Epithelial cell of esophagus (primary cell): ENCODE results near the gene AGTRAP.
A peak's percentile ranks its signal among the peaks of the same experiment; 100 is the strongest.

Experiments used
- DNase-seq: peaks from one replicate; pipeline ENCODE4 v3.0.0; 2010; ENCODE audit warnings: low read depth
- H3K4me3 ChIP-seq: 2 replicates; pipeline ENCODE4 v1.5.1; 2011; ENCODE audit warnings: mild to moderate bottlenecking, low read length, control low read depth
- TF ChIP-seq, protein P1 (sequence below): IDR thresholded peaks from 2 replicates; pipeline ENCODE4 v1.5.1; 2011; ENCODE audit warnings: low read depth, mild to moderate bottlenecking, low read length, control low read depth, inconsistent platforms; ENCODE audit not compliant: insufficient read depth; ENCODE audit errors: missing control alignments

The AGTRAP gene

GRCh38 chr1:11725616-11726015, 10.3 kb upstream of the AGTRAP start:
- DNase-seq: no peak
- TF ChIP-seq, protein P1, sequence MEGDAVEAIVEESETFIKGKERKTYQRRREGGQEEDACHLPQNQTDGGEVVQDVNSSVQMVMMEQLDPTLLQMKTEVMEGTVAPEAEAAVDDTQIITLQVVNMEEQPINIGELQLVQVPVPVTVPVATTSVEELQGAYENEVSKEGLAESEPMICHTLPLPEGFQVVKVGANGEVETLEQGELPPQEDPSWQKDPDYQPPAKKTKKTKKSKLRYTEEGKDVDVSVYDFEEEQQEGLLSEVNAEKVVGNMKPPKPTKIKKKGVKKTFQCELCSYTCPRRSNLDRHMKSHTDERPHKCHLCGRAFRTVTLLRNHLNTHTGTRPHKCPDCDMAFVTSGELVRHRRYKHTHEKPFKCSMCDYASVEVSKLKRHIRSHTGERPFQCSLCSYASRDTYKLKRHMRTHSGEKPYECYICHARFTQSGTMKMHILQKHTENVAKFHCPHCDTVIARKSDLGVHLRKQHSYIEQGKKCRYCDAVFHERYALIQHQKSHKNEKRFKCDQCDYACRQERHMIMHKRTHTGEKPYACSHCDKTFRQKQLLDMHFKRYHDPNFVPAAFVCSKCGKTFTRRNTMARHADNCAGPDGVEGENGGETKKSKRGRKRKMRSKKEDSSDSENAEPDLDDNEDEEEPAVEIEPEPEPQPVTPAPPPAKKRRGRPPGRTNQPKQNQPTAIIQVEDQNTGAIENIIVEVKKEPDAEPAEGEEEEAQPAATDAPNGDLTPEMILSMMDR: no peak

GRCh38 chr1:11727119-11727518, 8.8 kb upstream of the AGTRAP start:
- TF ChIP-seq, protein P1: no peak
- DNase-seq: no peak
- no peak overlapping the region for H3K4me3 ChIP-seq

More at GRCh38 chr1:11725616-11726015, 10.3 kb upstream of the AGTRAP start:
- no peak overlapping the region for H3K4me3 ChIP-seq

GRCh38 chr1:11728126-11728806, 7.7 kb upstream of the AGTRAP start:
- TF ChIP-seq, protein P1: no peak
- DNase-seq: peak; percentile 55
- no peak overlapping the region for H3K4me3 ChIP-seq

- no peak for DNase-seq
- TF ChIP-seq, protein P1: no peak
- no peak overlapping the region for H3K4me3 ChIP-seq
Observed at GRCh38 chr1:11729155-11729497, 6.8 kb upstream of the AGTRAP start.

DNA sequence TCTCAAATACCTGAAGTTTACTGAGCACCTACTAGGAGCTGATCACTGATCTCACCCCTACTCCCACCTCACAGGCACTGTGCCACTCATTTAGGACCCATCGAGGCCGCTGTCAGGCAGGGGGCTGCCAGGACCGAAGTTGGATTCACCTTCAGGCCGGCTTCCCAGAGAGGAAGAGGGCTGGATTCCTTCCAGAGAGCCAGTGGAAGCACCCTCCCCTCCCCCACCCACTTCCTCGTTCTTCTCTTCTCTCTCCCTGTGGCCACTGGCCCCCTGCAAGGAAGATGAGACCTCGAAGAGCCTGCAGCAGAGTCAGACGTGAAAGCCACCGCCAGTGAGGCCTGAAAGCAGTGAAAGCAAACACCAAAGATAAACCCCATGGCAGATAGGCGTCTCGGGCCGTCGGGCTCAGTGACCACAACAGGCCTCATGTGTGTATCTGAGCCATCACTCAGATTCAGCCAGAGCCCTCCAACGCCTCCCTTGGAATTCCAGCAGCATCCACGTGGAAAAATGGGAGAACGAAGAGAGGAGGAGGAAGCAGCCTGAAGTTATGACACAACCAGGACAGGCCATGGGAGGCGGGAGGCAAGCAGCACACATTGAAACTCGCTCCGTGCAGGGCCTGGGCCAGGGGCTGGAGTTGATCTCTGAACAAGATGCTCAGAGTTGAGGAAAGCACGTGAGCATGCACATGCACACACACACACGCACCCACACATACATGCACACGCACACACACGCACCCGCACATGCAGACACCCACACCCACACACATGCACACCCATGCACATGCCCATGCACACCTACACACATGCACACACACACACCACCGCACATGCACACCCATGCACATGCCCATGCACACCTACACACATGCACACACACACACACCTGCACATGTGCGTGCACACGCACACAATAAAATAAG, 6.2 kb upstream of the AGTRAP start:
- no peak overlapping the region for H3K4me3 ChIP-seq
- no peak for DNase-seq
- TF ChIP-seq, protein P1: no peak

DNA sequence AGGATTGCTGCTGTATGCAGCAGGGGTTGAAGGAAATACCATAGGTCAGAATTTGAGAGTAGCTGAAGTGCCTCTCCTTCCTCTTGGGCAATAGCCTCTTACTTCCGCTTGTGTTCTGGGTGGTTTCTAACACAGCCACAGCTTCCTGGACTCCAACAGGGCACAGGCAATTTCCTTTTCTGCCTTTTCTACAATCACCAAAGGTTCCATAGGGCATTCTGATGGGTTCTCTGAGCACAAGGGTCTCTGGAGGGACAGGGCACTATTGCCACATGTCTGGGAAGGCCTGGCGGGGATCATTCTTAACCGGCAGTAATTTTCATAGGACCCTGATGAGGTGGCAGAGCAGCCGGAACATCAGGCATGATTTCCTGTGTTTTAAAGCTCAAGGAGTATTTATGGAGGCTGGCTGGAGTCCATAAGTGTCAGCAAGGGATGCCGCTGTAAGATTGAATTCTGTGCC, 5.5 kb upstream of the AGTRAP start:
- TF ChIP-seq, protein P1: no peak
- H3K4me3 ChIP-seq: no peak overlapping the region
- peak; percentile 53 for DNase-seq
